HepG2 (cell line): ENCODE data around the gene EVI5.

Experiments
- EZH2 ChIP-seq: conservative IDR thresholded peaks from 2 replicates; pipeline ENCODE4 v1.6.1; 2012; ENCODE audit warnings: mild to moderate bottlenecking, low read depth, low read length, moderate library complexity
- POLR2A ChIP-seq, 2 experiments: IDR thresholded peaks; 2 replicates each; pipeline ENCODE4 v1.6.1; 2011; ENCODE audit warnings: low read depth in 2 of 2, low read length in 2 of 2, mild to moderate bottlenecking in 1 of 2, moderate library complexity in 1 of 2; ENCODE audit not compliant: insufficient read depth in 1 of 2
- THAP11 ChIP-seq: IDR thresholded peaks from 2 replicates; pipeline ENCODE4 v1.6.1; 2016; ENCODE audit warnings: missing biosample characterization, missing genetic modification reagents
- ZKSCAN1 ChIP-seq: fragments of 150-350 bp; IDR thresholded peaks from 2 replicates; pipeline ENCODE4 v1.6.1; 2014; ENCODE audit warnings: low read length
- TF ChIP-seq, protein P1 (sequence below): sonication (generic); formaldehyde crosslinking; IDR thresholded peaks from 2 replicates; pipeline ENCODE4 v1.5.0; 2020; ENCODE audit warnings: mild to moderate bottlenecking, missing genetic modification reagents, moderate library complexity

DNA sequence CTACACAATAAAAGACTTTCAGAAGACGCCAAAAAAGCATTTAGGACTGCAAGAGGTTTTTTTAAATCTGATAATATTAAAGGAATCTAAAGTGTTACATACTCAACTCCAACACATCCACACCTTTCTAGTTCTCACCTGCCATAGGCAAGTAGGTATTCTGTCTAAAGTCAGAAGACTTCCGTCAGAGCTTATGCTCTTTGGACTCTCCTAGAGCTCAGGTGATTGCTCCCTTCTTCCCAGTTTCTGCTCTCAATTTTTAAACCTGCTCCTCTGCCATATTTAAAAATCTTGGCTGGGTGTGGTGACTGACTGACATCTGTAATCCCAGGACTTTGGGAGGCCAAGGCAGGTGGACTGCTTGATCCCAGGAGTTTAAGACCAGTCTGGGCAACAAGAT lies 16.6 kb downstream of the EVI5 start:
- TF ChIP-seq THAP11 (CRISPR knock-in tag) (no peak), EZH2 (no peak), POLR2A (IDR thresholded peaks at IDR 0.05; ENCODE audit: insufficient read depth in 1 of 2, low read depth in 2 of 2, low read length in 2 of 2) (no peak), ZKSCAN1 (no peak)
- TF ChIP-seq, protein P1, sequence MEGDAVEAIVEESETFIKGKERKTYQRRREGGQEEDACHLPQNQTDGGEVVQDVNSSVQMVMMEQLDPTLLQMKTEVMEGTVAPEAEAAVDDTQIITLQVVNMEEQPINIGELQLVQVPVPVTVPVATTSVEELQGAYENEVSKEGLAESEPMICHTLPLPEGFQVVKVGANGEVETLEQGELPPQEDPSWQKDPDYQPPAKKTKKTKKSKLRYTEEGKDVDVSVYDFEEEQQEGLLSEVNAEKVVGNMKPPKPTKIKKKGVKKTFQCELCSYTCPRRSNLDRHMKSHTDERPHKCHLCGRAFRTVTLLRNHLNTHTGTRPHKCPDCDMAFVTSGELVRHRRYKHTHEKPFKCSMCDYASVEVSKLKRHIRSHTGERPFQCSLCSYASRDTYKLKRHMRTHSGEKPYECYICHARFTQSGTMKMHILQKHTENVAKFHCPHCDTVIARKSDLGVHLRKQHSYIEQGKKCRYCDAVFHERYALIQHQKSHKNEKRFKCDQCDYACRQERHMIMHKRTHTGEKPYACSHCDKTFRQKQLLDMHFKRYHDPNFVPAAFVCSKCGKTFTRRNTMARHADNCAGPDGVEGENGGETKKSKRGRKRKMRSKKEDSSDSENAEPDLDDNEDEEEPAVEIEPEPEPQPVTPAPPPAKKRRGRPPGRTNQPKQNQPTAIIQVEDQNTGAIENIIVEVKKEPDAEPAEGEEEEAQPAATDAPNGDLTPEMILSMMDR (CRISPR knock-in tag) = no peak
